Measurements from ENCODE around the gene WWOX. TPM values are rescaled to one million over a fixed set of nuclear protein-coding genes. Genes with fewer than 3 reads are reported as not detected.

Gene WWOX
- total and polyA plus RNA-seq, 2 of the 8 experiments (the other 6 are each of a cell fraction or from before 2014, with no cell fraction given): 5.4 to 16.7 TPM

GRCh38 chr16:78763821-78764440, 664.5 kb downstream of the WWOX start:
- no peaks in the 10 kb centered on the region for H3K79me1 ChIP-seq (ENCODE audit: low read depth, low read length)
- H3K4me2 ChIP-seq (ENCODE audit: insufficient read depth in 1 of 2, low read depth in 2 of 2, low read length in 2 of 2): no peak overlapping the region
- H3K79me2 ChIP-seq (ENCODE audit: control insufficient read depth in 1 of 2, insufficient read depth in 2 of 2, low read length in 2 of 2): no peaks in the 10 kb centered on the region
- H2BK12ac ChIP-seq (ENCODE audit: low read depth, low read length): no peak overlapping the region
- H4K91ac ChIP-seq (replicated peaks; ENCODE audit: insufficient read length, low read length): no peak overlapping the region
- H4K5ac ChIP-seq (ENCODE audit: insufficient read length, low read depth, low read length): no peak overlapping the region
- no peak overlapping the region for H2BK5ac ChIP-seq (ENCODE audit: low read depth, low read length)
- no peak overlapping the region for H2AK5ac ChIP-seq (ENCODE audit: low read depth, low read length)
- peaks cover 0 to 12% (median 1%) of the 10 kb centered on the region in 4 experiments; a peak in 4 of 7 replicates for H3K4me1 ChIP-seq (replicated peaks in 1 of 4; ENCODE audit: control insufficient read depth in 3 of 4, insufficient read depth in 4 of 4, low read length in 3 of 4)
- no peak overlapping the region for H3K56ac ChIP-seq (replicated peaks; ENCODE audit: insufficient read length, low read depth, low read length)
- no peak overlapping the region for H3K4ac ChIP-seq (replicated peaks; ENCODE audit: insufficient read length, low read depth, low read length)
- no peaks in the 10 kb centered on the region for H3K9me3 ChIP-seq (ENCODE audit: insufficient read depth in 2 of 2, low read depth in 1 of 2, low read length in 1 of 2)
- H3K23ac ChIP-seq (ENCODE audit: insufficient read length): no peak overlapping the region
- no peak overlapping the region for H2BK120ac ChIP-seq (replicated peaks; ENCODE audit: low read depth, low read length)
- no peak overlapping the region for H3K4me3 ChIP-seq (ENCODE audit: extremely low read depth in 1 of 4, insufficient read depth in 2 of 4, low read depth in 3 of 4, low read length in 4 of 4)
- H3K9ac ChIP-seq (replicated peaks in 1 of 4; ENCODE audit: extremely low read depth in 1 of 4, low read depth in 3 of 4, low read length in 3 of 4): no peak overlapping the region
- no peaks in the 10 kb centered on the region for H3K36me3 ChIP-seq (ENCODE audit: control insufficient read depth in 2 of 4, insufficient read depth in 4 of 4, low read length in 3 of 4)
- no peaks in the 10 kb centered on the region for H4K20me1 ChIP-seq (replicated peaks in 1 of 2; ENCODE audit: control insufficient read depth in 1 of 2, insufficient read depth in 2 of 2, low read length in 2 of 2)
- no peak overlapping the region for H4K8ac ChIP-seq (ENCODE audit: extremely low read depth, insufficient read depth, low read length)
- H3K27ac ChIP-seq (ENCODE audit: low read depth, low read length): no peak overlapping the region; the same call in 1 of the 2 replicates
- ChIA-PET CTCF (ENCODE audit: partially characterized antibody) (interaction anchor here (0.6 to 1.3 kb wide), 2 partner anchors 61 to 260 kb away, joined by 3 read pairs; no protein-coding TSS in a partner anchor), POLR2A (ENCODE audit: partially characterized antibody) (interaction anchor here (0.6 kb wide), 1 partner anchor 416 kb away, joined by 3 read pairs; no protein-coding TSS in a partner anchor)
- H3K14ac ChIP-seq (ENCODE audit: insufficient read length): no peak overlapping the region
- FAIRE-seq (no peak), DNase-seq (ENCODE audit: low read depth in 1 of 2, low spot score in 2 of 2) (no peak)
- H2BK15ac ChIP-seq (ENCODE audit: low read length): no peak overlapping the region
- no peak overlapping the region for H2BK20ac ChIP-seq (ENCODE audit: low read length)
- no peaks in the 10 kb centered on the region for H3K27me3 ChIP-seq (replicated peaks in 1 of 4; ENCODE audit: control insufficient read depth in 3 of 4, extremely low read depth in 1 of 4, insufficient read depth in 3 of 4, low read length in 3 of 4)
- no peak overlapping the region for H3K18ac ChIP-seq (ENCODE audit: extremely low read depth, low read length)
- H2AFZ ChIP-seq (ENCODE audit: low read length): no peak overlapping the region
- no peaks in the 10 kb centered on the region for H3K23me2 ChIP-seq (ENCODE audit: low read depth, low read length)
- 90% methylated on average over 10 of the region's 10 CpGs; no CpG with 5 or more reads in 1 of the 2 experiments for WGBS, 2 experiments (ENCODE audit: extremely low coverage in 1 of 2, insufficient coverage in 1 of 2, insufficient read length in 1 of 2, insufficient replicate concordance in 2 of 2, low coverage in 1 of 2, low lambda C conversion rate in 2 of 2, missing lambda C conversion rate in 1 of 2)
- TF ChIP-seq RAD21 (IDR thresholded peaks at IDR 0.05 in 1 of 2, conservative IDR thresholded peaks at IDR 0.05 in 1 of 2; ENCODE audit: low read depth in 2 of 2, low read length in 2 of 2) (no peak), SIRT6 (IDR thresholded peaks at IDR 0.05; ENCODE audit: low read length) (no peak), POLR2A (IDR thresholded peaks at IDR 0.05; ENCODE audit: control extremely low read depth in 1 of 2, low read depth in 2 of 2, low read length in 2 of 2) (no peak), CEBPB (IDR thresholded peaks at IDR 0.05; ENCODE audit: low read depth, low read length) (no peak), NRF1 (IDR thresholded peaks at IDR 0.05; ENCODE audit: low read depth, low read length) (no peak), RXRA (IDR thresholded peaks at IDR 0.05; ENCODE audit: insufficient read depth, low read depth, low read length) (no peak), SUZ12 (IDR thresholded peaks at IDR 0.05; ENCODE audit: low read length) (no peak), TAF7 (optimal IDR thresholded peaks at IDR 0.05; ENCODE audit: borderline replicate concordance, low read depth, low read length) (no peak), E2F6 (IDR thresholded peaks at IDR 0.05) (no peak)
- TF ChIP-seq, protein P1, sequence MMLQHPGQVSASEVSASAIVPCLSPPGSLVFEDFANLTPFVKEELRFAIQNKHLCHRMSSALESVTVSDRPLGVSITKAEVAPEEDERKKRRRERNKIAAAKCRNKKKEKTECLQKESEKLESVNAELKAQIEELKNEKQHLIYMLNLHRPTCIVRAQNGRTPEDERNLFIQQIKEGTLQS (IDR thresholded peaks at IDR 0.05; ENCODE audit: insufficient read depth, low read depth, low read length): no peak
- TF ChIP-seq, protein P2, sequence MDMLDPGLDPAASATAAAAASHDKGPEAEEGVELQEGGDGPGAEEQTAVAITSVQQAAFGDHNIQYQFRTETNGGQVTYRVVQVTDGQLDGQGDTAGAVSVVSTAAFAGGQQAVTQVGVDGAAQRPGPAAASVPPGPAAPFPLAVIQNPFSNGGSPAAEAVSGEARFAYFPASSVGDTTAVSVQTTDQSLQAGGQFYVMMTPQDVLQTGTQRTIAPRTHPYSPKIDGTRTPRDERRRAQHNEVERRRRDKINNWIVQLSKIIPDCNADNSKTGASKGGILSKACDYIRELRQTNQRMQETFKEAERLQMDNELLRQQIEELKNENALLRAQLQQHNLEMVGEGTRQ (IDR thresholded peaks at IDR 0.05; ENCODE audit: low read length): no peak

Data from H1 (cell line).